OCI-LY3 (cell line): Measurements from ENCODE around the gene YWHAG.

ENCODE experiments used
- CTCF ChIP-seq: fragments of 200-600, 300-600 bp; sonication (generic); IDR thresholded peaks from 2 replicates; pipeline ENCODE4 v1.5.1; 2014; ENCODE audit warnings: antibody characterized with exemption, low read length, low read depth
- EZH2phosphoT487 ChIP-seq: fragments of 200-600 bp; shearing (Covaris generic); IDR thresholded peaks from 2 replicates; pipeline ENCODE4 v1.6.1; 2018; ENCODE audit warnings: antibody characterized with exemption, mixed run types, low read depth

- no peak for TF ChIP-seq CTCF
- TF ChIP-seq EZH2phosphoT487, result no peak
Measured at GRCh38 chr7:76356823-76357222, 2.0 kb downstream of the YWHAG start.
